Neural cell (in vitro differentiated cells): ENCODE data around the gene AEBP2. TPM values are rescaled to one million over a fixed set of nuclear protein-coding genes. Genes with fewer than 3 reads are reported as not detected.

Experiments used
- H2AFZ ChIP-seq: fragments of 200-600, 300-800 bp; sonication (generic), shearing (Covaris generic); 2 replicates; pipeline ENCODE4 v1.6.0; 2014; ENCODE audit warnings: low read depth, mild to moderate bottlenecking, antibody characterized with exemption, low read length, moderate library complexity
- H3F3A ChIP-seq: fragments of 200-600 bp; shearing (Covaris generic); 2 replicates; pipeline ENCODE4 v1.6.1; 2016; ENCODE audit warnings: mild to moderate bottlenecking, moderate library complexity, mixed read lengths, antibody characterized with exemption, low read length; ENCODE audit not compliant: insufficient read depth, poor library complexity, severe bottlenecking
- H3K27ac ChIP-seq: fragments of 200-600, 300-800 bp; sonication (generic), shearing (Covaris generic); 2 replicates; pipeline ENCODE4 v1.5.1; 2014; ENCODE audit warnings: mild to moderate bottlenecking, low read length, moderate library complexity
- H3K27me3 ChIP-seq: fragments of 300-800, 200-600 bp; sonication (generic), shearing (Covaris generic); 2 replicates; pipeline ENCODE4 v1.6.0; 2014; ENCODE audit warnings: mild to moderate bottlenecking, low read depth, low read length, moderate library complexity; ENCODE audit not compliant: insufficient read depth
- H3K36me3 ChIP-seq: fragments of 300-800, 200-600 bp; sonication (generic), shearing (Covaris generic); 2 replicates; pipeline ENCODE4 v1.5.1; 2014; ENCODE audit warnings: mild to moderate bottlenecking, antibody characterized with exemption, low read length, moderate library complexity; ENCODE audit not compliant: insufficient read depth
- H3K4me2 ChIP-seq: fragments of 300-800, 200-600 bp; sonication (generic), shearing (Covaris generic); 2 replicates; pipeline ENCODE4 v1.6.0; 2014; ENCODE audit warnings: mild to moderate bottlenecking, low read length
- H3K4me3 ChIP-seq: fragments of 300-800, 200-600 bp; sonication (generic), shearing (Covaris generic); 2 replicates; pipeline ENCODE4 v1.5.1; 2014; ENCODE audit warnings: mild to moderate bottlenecking, low read length, moderate library complexity
- H3K79me2 ChIP-seq: fragments of 200-600 bp; shearing (Covaris generic); replicated peaks from 2 replicates; pipeline ENCODE4 v1.6.0; 2014; ENCODE audit warnings: mild to moderate bottlenecking, low read length, moderate library complexity; ENCODE audit not compliant: insufficient read depth
- H3K9ac ChIP-seq: fragments of 300-800, 200-600 bp; sonication (generic), shearing (Covaris generic); 2 replicates; pipeline ENCODE4 v1.6.1; 2016; ENCODE audit warnings: mild to moderate bottlenecking, low read length, mixed read lengths
- H3K9me2 ChIP-seq: fragments of 200-600 bp; shearing (Covaris generic); 2 replicates; pipeline ENCODE4 v1.6.1; 2016; ENCODE audit warnings: mild to moderate bottlenecking, low read length, mixed read lengths; ENCODE audit not compliant: insufficient read depth
- H3K9me3 ChIP-seq: fragments of 200-600, 300-800 bp; sonication (generic), shearing (Covaris generic); 2 replicates; pipeline ENCODE4 v1.6.1; 2016; ENCODE audit warnings: mild to moderate bottlenecking, mixed run types, low read length, moderate library complexity, mixed read lengths
- H4K20me1 ChIP-seq: fragments of 200-600 bp; shearing (Covaris generic); 2 replicates; pipeline ENCODE4 v1.6.1; 2016; ENCODE audit warnings: mild to moderate bottlenecking, mixed run types; ENCODE audit not compliant: insufficient read depth
- CTCF ChIP-seq: fragments of 450-650 bp; IDR thresholded peaks from 2 replicates; pipeline ENCODE4 v1.5.1; 2014; ENCODE audit warnings: antibody characterized with exemption, mild to moderate bottlenecking, moderate library complexity; ENCODE audit not compliant: poor library complexity, severe bottlenecking
- EP300 ChIP-seq: fragments of 450-650 bp; conservative IDR thresholded peaks from 2 replicates; pipeline ENCODE4 v1.6.1; 2014; ENCODE audit warnings: antibody characterized with exemption, mild to moderate bottlenecking, moderate library complexity; ENCODE audit not compliant: poor library complexity, severe bottlenecking
- EZH2 ChIP-seq: fragments of 200-600, 300-800 bp; shearing (Covaris generic), sonication (generic); IDR thresholded peaks from 2 replicates; pipeline ENCODE4 v1.6.1; 2014; ENCODE audit warnings: antibody characterized with exemption, low read length, borderline replicate concordance, mild to moderate bottlenecking; ENCODE audit not compliant: insufficient read depth, poor library complexity, severe bottlenecking
- MXI1 ChIP-seq: fragments of 450-650 bp; conservative IDR thresholded peaks from 2 replicates; pipeline ENCODE4 v1.6.1; 2014; ENCODE audit warnings: antibody characterized with exemption, mild to moderate bottlenecking; ENCODE audit not compliant: poor library complexity, severe bottlenecking
- POLR2AphosphoS5 ChIP-seq: IDR thresholded peaks from 2 replicates; pipeline ENCODE4 v1.6.1; 2012
- RAD21 ChIP-seq: fragments of 450-650 bp; conservative IDR thresholded peaks from 2 replicates; pipeline ENCODE4 v1.6.1; 2014; ENCODE audit warnings: antibody characterized with exemption, mild to moderate bottlenecking, moderate library complexity
- REST ChIP-seq: IDR thresholded peaks from 2 replicates; pipeline ENCODE4 v1.6.1; 2012; ENCODE audit warnings: borderline replicate concordance
- SMC3 ChIP-seq: fragments of 450-650 bp; conservative IDR thresholded peaks from 2 replicates; pipeline ENCODE4 v1.6.1; 2014; ENCODE audit warnings: antibody characterized with exemption, mild to moderate bottlenecking, moderate library complexity; ENCODE audit not compliant: poor library complexity
- TAF1 ChIP-seq: IDR thresholded peaks from 2 replicates; pipeline ENCODE4 v1.6.1; 2012; ENCODE audit warnings: low read depth
- polyA plus RNA-seq: library from polyadenylated mRNA; depleted of rRNA; stranded (reverse); fragments of >200 nt; gene quantifications from 2 replicates; pipeline ENCODE4 v1.2.3, GENCODE V29; 2014
- small RNA-seq, 3 experiments: library from RNA; depleted of rRNA; stranded (forward); fragments of <200 nt; gene quantifications; one replicate each; pipeline ENCODE3, GENCODE V24; 2012

AEBP2 gene
- polyA plus RNA-seq, 1 donor from 2014 or later = 20.5 TPM

- no peaks in the 10 kb centered on the region for H3F3A ChIP-seq
- no peaks in the 10 kb centered on the region for H3K9me2 ChIP-seq
- H3K9ac ChIP-seq = no peak overlapping the region
- H3K36me3 ChIP-seq = no peaks in the 10 kb centered on the region
- no peak overlapping the region for H3K4me2 ChIP-seq
- H3K79me2 ChIP-seq = no peaks in the 10 kb centered on the region
- no peak for TF ChIP-seq EP300
- no peak for TF ChIP-seq EZH2
- TF ChIP-seq RAD21 = no peak
- TF ChIP-seq TAF1 = no peak
- no peak for TF ChIP-seq SMC3
- TF ChIP-seq REST = no peak
- no peak for TF ChIP-seq POLR2AphosphoS5
- no peak for TF ChIP-seq CTCF
- no peak for TF ChIP-seq MXI1
- no peaks in the 10 kb centered on the region for H3K27me3 ChIP-seq
- no peak overlapping the region for H2AFZ ChIP-seq
- no peaks in the 10 kb centered on the region for H3K9me3 ChIP-seq
- no peak overlapping the region for H3K4me3 ChIP-seq
- H3K27ac ChIP-seq = no peak overlapping the region
- no peaks in the 10 kb centered on the region for H4K20me1 ChIP-seq
Observed at GRCh38 chr12:19561411-19561961, 122.2 kb downstream of the AEBP2 start.

Small RNAs within 50 kb of the gene (small RNA-seq; reads per million reads assigned to genes)
- gene AC091805.2 (0 reads per million in 3 experiments), gene RNU6-254P (0 reads per million in 3 experiments)
